Measurements from ENCODE around the gene DND1. TPM values are rescaled to one million over a fixed set of nuclear protein-coding genes. Genes with fewer than 3 reads are reported as not detected.
"Not testable (repeated sequence)": the region's sequence is repeated elsewhere in the genome, so short reads cannot be mapped to it uniquely, and the experiment has no call there.

DND1 gene
- 1.6 and 1.9 TPM in 2 replicates for total RNA-seq
- long read RNA-seq, result 0 reads

DNA sequence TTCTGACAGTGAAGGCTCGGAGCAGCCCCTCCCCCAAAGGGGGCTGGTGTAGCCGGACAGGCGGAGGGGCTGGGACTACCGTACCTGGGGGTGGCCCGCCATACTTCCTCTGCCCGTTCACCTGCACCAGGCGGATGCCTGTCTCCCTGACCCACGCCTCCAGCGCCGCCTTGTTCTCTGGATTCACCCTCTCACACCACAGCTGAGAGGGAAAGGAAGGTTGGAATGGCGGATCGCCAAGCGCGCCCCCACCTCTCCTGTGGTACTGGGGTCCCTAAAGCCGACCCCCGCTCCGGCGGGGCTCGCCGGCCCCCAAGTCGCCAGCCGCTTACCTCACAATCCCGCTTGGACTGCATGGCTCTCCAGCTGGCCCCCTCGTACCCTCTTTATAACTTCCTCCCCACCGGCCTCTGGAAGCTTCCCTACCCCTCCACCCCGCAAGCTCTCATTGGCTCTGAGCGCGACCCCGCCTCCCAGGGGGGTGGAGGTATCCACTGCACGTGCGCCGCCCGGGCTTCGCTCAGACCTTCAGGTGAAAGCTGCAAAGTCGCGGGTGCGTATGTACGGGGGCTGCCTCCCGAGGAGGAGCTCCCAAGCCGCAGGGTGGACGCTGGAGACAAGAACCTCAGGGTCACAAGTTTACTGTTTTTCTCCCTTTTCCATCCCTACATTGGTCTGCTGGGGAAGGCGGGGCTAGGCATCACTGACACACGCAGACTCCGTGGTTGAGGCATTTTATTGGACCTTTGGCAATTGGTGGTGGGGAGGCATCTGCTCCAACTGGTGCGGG lies at the start of gene DND1:
TSS of gene DND1 (minus strand) at position 390 of the 790 bp plus-strand sequence. CDS start at position 356, 34 bp downstream.
- H3K4me1 Mint-ChIP-seq (ENCODE audit: unreplicated experiment), result no peaks in the 10 kb centered on the region
- TF ChIP-seq, protein P1, sequence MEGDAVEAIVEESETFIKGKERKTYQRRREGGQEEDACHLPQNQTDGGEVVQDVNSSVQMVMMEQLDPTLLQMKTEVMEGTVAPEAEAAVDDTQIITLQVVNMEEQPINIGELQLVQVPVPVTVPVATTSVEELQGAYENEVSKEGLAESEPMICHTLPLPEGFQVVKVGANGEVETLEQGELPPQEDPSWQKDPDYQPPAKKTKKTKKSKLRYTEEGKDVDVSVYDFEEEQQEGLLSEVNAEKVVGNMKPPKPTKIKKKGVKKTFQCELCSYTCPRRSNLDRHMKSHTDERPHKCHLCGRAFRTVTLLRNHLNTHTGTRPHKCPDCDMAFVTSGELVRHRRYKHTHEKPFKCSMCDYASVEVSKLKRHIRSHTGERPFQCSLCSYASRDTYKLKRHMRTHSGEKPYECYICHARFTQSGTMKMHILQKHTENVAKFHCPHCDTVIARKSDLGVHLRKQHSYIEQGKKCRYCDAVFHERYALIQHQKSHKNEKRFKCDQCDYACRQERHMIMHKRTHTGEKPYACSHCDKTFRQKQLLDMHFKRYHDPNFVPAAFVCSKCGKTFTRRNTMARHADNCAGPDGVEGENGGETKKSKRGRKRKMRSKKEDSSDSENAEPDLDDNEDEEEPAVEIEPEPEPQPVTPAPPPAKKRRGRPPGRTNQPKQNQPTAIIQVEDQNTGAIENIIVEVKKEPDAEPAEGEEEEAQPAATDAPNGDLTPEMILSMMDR (IDR thresholded peaks at IDR 0.05), result no peak
- H3K9me3 Mint-ChIP-seq (ENCODE audit: unreplicated experiment), result no peaks in the 10 kb centered on the region
- no peak within 1 kb of the TSS for H3K27ac Mint-ChIP-seq (ENCODE audit: unreplicated experiment)
- H3K36me3 Mint-ChIP-seq (ENCODE audit: unreplicated experiment), result peaks cover 46% of the 10 kb centered on the region
- H3K27me3 Mint-ChIP-seq (ENCODE audit: unreplicated experiment), result no peaks in the 10 kb centered on the region
- no peak for DNase-seq (ENCODE audit: extremely low spot score, unreplicated experiment)
- no peak within 1 kb of the TSS for H3K4me3 Mint-ChIP-seq (ENCODE audit: unreplicated experiment)

GRCh38 chr5:140721395-140721794 lies 48.0 kb upstream of the DND1 start:
- not testable (repeated sequence) for H3K27ac Mint-ChIP-seq (ENCODE audit: unreplicated experiment); H3K36me3 Mint-ChIP-seq (ENCODE audit: unreplicated experiment); H3K4me3 Mint-ChIP-seq (ENCODE audit: unreplicated experiment); H3K27me3 Mint-ChIP-seq (ENCODE audit: unreplicated experiment); H3K9me3 Mint-ChIP-seq (ENCODE audit: unreplicated experiment); DNase-seq (ENCODE audit: extremely low spot score, unreplicated experiment)
- H3K4me1 Mint-ChIP-seq (ENCODE audit: unreplicated experiment), result peaks cover 19% of the 10 kb centered on the region

GRCh38 chr5:140720738-140721137 lies 47.4 kb upstream of the DND1 start:
- H3K36me3 Mint-ChIP-seq (ENCODE audit: unreplicated experiment); DNase-seq (ENCODE audit: extremely low spot score, unreplicated experiment); H3K27me3 Mint-ChIP-seq (ENCODE audit: unreplicated experiment); H3K9me3 Mint-ChIP-seq (ENCODE audit: unreplicated experiment); H3K27ac Mint-ChIP-seq (ENCODE audit: unreplicated experiment); H3K4me3 Mint-ChIP-seq (ENCODE audit: unreplicated experiment): not testable (repeated sequence)
- H3K4me1 Mint-ChIP-seq (ENCODE audit: unreplicated experiment), result peaks cover 13% of the 10 kb centered on the region

DNA sequence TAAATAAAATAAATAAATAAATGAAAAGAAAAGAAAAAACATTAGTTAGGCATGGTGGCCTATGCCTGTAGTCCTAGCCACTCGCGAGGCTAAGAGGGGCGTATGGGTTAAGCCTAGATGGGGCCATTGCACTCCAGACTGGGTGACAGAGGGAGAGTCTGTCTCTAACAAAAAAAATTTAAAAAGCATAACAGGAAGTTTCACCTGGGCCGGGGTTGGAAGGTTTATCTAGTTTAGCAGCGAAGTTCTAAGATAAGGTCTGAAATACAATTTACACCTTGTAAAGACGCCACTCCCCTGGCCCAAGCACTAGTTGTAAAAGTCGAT lies 44.9 kb upstream of the DND1 start:
- H3K9me3 Mint-ChIP-seq (ENCODE audit: unreplicated experiment), result no peaks in the 10 kb centered on the region
- H3K4me3 Mint-ChIP-seq (ENCODE audit: unreplicated experiment), result no peak overlapping the region
- TF ChIP-seq, protein P1 (IDR thresholded peaks at IDR 0.05), result no peak
- peaks cover 12% of the 10 kb centered on the region for H3K4me1 Mint-ChIP-seq (ENCODE audit: unreplicated experiment)
- no peaks in the 10 kb centered on the region for H3K27me3 Mint-ChIP-seq (ENCODE audit: unreplicated experiment)
- DNase-seq (ENCODE audit: extremely low spot score, unreplicated experiment), result no peak
- H3K36me3 Mint-ChIP-seq (ENCODE audit: unreplicated experiment), result no peaks in the 10 kb centered on the region
- peak overlapping the region; percentile 74 for H3K27ac Mint-ChIP-seq (ENCODE audit: unreplicated experiment)

- H3K4me1 Mint-ChIP-seq (ENCODE audit: unreplicated experiment), result peaks cover 23% of the 10 kb centered on the region
- not testable (repeated sequence) for H3K27me3 Mint-ChIP-seq (ENCODE audit: unreplicated experiment); H3K9me3 Mint-ChIP-seq (ENCODE audit: unreplicated experiment); H3K36me3 Mint-ChIP-seq (ENCODE audit: unreplicated experiment); H3K27ac Mint-ChIP-seq (ENCODE audit: unreplicated experiment); H3K4me3 Mint-ChIP-seq (ENCODE audit: unreplicated experiment); DNase-seq (ENCODE audit: extremely low spot score, unreplicated experiment)
Observed at GRCh38 chr5:140716238-140716637, 42.9 kb upstream of the DND1 start.

DNA sequence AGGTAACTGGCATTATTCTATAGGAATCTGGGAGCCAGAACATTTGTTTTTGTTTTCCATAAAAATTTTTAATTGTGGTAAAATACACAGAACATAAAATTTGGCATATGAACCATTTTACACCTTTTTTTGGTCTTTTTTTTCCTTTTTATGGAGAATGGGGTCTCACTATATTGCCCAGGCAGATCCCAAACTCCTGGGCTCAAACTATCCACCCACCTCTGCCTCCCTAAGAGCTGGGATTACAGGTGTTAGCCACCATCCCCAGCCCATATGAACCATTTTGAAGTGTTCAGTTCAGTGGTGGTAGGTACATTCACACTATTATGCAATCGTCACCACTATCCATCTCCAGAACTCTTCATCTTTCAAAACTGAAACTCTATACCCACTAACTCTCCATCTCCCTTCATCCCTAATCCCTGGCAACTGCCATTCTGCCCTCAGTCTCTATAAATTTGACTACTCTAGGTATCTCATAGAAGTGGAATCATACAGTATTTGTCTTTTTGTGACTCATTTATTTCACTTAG lies 40.3 kb upstream of the DND1 start:
- H3K4me1 Mint-ChIP-seq (ENCODE audit: unreplicated experiment), result peaks cover 24% of the 10 kb centered on the region
- H3K36me3 Mint-ChIP-seq (ENCODE audit: unreplicated experiment), result no peaks in the 10 kb centered on the region
- no peaks in the 10 kb centered on the region for H3K9me3 Mint-ChIP-seq (ENCODE audit: unreplicated experiment)
- H3K4me3 Mint-ChIP-seq (ENCODE audit: unreplicated experiment), result no peak overlapping the region
- TF ChIP-seq, protein P1 (IDR thresholded peaks at IDR 0.05), result no peak
- H3K27ac Mint-ChIP-seq (ENCODE audit: unreplicated experiment), result no peak overlapping the region
- DNase-seq (ENCODE audit: extremely low spot score, unreplicated experiment), result no peak
- no peaks in the 10 kb centered on the region for H3K27me3 Mint-ChIP-seq (ENCODE audit: unreplicated experiment)
